Vagina (tissue), 2 donors: ENCODE data around the gene STRN4. TPM values are rescaled to one million over a fixed set of nuclear protein-coding genes. Genes with fewer than 3 reads are reported as not detected.
"Not testable (repeated sequence)": the region's sequence is repeated elsewhere in the genome, so short reads cannot be mapped to it uniquely, and the experiment has no call there.

ENCODE experiments used
- DNase-seq, 2 donors: peaks; one replicate each; pipeline ENCODE4 v3.0.0-alpha.2; 2017; ENCODE audit errors: extremely low spot score in 2 of 2
- H3K27ac ChIP-seq: fragments of 200-600 bp; sonication (generic); one replicate; pipeline ENCODE4 v1.5.1; 2019
- H3K27me3 ChIP-seq: fragments of 200-600 bp; sonication (generic); one replicate; pipeline ENCODE4 v1.5.1; 2019
- H3K36me3 ChIP-seq, 2 donors: fragments of 200-600 bp; sonication (generic); one replicate each; pipeline ENCODE4 v1.5.1; 2017 to 2019
- H3K4me1 ChIP-seq: fragments of 200-600 bp; sonication (generic); one replicate; pipeline ENCODE4 v1.5.1; 2019
- H3K4me3 ChIP-seq, 2 donors: fragments of 200-600 bp; sonication (generic); 1 replicate in 1 of 2; 2 replicates in 1 of 2; pipeline ENCODE4 v1.5.1; 2016 to 2019
- H3K9me3 ChIP-seq: fragments of 200-600 bp; sonication (generic); one replicate; pipeline ENCODE4 v1.5.1; 2019
- POLR2A ChIP-seq, 2 donors: fragments of 450-650 bp; IDR thresholded peaks; one replicate each; pipeline ENCODE4 v1.6.1; 2017; ENCODE audit warnings: antibody characterized with exemption in 2 of 2, mild to moderate bottlenecking in 2 of 2, moderate library complexity in 2 of 2
- POLR2AphosphoS5 ChIP-seq, 2 donors: sonication (generic); formaldehyde crosslinking; IDR thresholded peaks; one replicate each; pipeline ENCODE4 v1.9.0; 2017; ENCODE audit warnings: antibody characterized with exemption in 2 of 2, mild to moderate bottlenecking in 2 of 2, low read depth in 1 of 2; ENCODE audit not compliant: insufficient read depth in 1 of 2
- intact Hi-C: fragments of 100-400 bp; cut with DNase I; formaldehyde crosslinking; loops from one replicate; pipeline ENCODE4 v1.15.1; 2023
- total RNA-seq: library from RNA; depleted of rRNA; stranded (reverse); fragments of >200 nt; gene quantifications from one replicate; pipeline ENCODE4 v1.2.3, GENCODE V29; 2016
- TF ChIP-seq, protein P1 (sequence below), 3 experiments: fragments of 450-650 bp in 2 of 3; fragments of 200-600 bp in 1 of 3; sonication (generic) in 1 of 3; IDR thresholded peaks; one replicate each; pipeline ENCODE4 v1.5.1; 2017 to 2019; ENCODE audit warnings: antibody characterized with exemption in 3 of 3, mild to moderate bottlenecking in 2 of 3, moderate library complexity in 2 of 3

The STRN4 gene
- total RNA-seq, 1 donor from 2014 or later, result 85.0 TPM

DNA sequence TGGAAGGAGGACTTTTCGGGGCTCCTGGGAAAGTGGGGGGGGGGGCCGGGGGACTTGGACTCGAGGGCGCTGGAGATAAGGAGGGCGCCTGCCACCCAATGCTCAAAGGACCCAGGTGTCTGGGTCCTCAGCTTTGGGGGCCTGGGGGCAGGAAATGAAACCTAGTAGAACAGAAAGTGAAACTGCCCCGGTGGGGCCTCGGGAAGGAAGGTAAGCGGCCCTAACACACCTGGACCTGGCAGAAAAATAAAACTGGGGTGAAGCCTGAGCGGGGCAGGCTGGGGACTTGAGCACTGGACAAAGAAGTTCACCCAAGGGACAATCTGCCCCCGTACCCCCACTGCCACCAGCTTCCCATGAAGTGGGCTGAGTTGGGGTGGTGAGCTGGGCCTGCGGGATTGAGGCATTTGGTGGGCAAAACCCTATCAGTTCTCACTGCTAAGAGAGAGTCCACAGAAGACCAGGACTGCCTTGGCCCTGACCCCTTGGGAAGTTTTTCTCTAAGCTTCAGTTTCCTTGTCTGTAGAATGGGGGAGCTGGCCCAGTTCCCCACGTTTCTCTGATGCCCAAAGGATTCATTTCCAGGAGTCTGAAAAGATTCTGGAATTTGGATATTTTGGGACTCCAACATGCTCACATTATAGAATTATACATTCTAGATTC, 31.7 kb downstream of the STRN4 start:
- H3K27ac ChIP-seq, result peak overlapping the region; percentile 96
- intact Hi-C loops, result no loop called here
- no peaks in the 10 kb centered on the region for H3K27me3 ChIP-seq
- peak overlapping the region; percentile 80 to 92 for H3K4me3 ChIP-seq
- H3K9me3 ChIP-seq, result no peaks in the 10 kb centered on the region
- peaks cover 34% of the 10 kb centered on the region for H3K4me1 ChIP-seq
- no peak for DNase-seq
- TF ChIP-seq POLR2A (IDR thresholded peaks at IDR 0.05) (no peak), POLR2AphosphoS5 (IDR thresholded peaks at IDR 0.05; ENCODE audit: insufficient read depth in 1 of 2, low read depth in 1 of 2) (peak in 1 of 2 donors; percentile 1)
- TF ChIP-seq, protein P1, sequence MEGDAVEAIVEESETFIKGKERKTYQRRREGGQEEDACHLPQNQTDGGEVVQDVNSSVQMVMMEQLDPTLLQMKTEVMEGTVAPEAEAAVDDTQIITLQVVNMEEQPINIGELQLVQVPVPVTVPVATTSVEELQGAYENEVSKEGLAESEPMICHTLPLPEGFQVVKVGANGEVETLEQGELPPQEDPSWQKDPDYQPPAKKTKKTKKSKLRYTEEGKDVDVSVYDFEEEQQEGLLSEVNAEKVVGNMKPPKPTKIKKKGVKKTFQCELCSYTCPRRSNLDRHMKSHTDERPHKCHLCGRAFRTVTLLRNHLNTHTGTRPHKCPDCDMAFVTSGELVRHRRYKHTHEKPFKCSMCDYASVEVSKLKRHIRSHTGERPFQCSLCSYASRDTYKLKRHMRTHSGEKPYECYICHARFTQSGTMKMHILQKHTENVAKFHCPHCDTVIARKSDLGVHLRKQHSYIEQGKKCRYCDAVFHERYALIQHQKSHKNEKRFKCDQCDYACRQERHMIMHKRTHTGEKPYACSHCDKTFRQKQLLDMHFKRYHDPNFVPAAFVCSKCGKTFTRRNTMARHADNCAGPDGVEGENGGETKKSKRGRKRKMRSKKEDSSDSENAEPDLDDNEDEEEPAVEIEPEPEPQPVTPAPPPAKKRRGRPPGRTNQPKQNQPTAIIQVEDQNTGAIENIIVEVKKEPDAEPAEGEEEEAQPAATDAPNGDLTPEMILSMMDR (IDR thresholded peaks at IDR 0.05), result no peak
- peaks cover 0 to 7% of the 10 kb centered on the region in 2 donors for H3K36me3 ChIP-seq

DNA sequence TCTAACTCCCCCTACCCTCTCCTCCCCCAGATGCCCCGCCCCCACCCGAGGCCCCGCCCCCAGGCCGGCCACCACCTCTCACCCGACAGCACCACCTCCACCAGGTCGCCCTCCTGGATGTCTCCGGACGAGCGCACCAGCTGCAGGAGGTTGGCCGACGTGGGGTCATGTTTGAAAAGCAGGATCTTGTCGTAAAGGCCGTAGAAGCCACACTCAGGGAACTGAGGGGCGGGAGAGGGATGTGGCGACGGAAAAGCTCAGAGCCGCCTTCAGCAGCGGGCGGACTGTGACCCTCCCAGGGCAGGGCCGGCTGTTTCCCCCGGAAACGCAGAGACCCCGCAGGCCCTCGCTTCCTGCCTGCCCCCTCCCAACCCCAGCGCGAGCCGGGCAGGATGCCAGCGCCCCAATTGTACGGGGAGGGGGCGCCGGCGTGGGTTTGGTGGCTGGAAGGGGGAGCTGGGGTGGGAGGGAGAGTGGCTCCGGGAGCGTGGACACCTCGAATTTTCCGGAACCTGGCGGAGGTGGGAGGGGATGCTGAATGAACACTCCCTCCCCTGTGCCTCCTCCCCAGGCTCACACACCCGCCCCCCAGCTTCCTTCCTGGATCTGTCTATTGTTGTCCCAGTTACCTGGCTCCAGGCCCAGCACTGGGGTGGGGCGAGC, 32.3 kb downstream of the STRN4 start:
- Histone ChIP-seq H3K4me1 (peaks cover 34% of the 10 kb centered on the region), H3K27me3 (no peaks in the 10 kb centered on the region), H3K36me3 (peaks cover 0 to 14% of the 10 kb centered on the region in 2 donors), H3K27ac (peak overlapping the region; percentile 96), H3K4me3 (peak overlapping the region; percentile 80 to 92), H3K9me3 (no peaks in the 10 kb centered on the region)
- peak in 1 of 2 donors; percentile 94 for DNase-seq
- peak; percentile 61 to 77 for TF ChIP-seq POLR2AphosphoS5 (IDR thresholded peaks at IDR 0.05; ENCODE audit: insufficient read depth in 1 of 2, low read depth in 1 of 2)
- no peak for TF ChIP-seq POLR2A (IDR thresholded peaks at IDR 0.05)
- TF ChIP-seq, protein P1 (IDR thresholded peaks at IDR 0.05), result no peak
- intact Hi-C loops, result no loop called here

DNA sequence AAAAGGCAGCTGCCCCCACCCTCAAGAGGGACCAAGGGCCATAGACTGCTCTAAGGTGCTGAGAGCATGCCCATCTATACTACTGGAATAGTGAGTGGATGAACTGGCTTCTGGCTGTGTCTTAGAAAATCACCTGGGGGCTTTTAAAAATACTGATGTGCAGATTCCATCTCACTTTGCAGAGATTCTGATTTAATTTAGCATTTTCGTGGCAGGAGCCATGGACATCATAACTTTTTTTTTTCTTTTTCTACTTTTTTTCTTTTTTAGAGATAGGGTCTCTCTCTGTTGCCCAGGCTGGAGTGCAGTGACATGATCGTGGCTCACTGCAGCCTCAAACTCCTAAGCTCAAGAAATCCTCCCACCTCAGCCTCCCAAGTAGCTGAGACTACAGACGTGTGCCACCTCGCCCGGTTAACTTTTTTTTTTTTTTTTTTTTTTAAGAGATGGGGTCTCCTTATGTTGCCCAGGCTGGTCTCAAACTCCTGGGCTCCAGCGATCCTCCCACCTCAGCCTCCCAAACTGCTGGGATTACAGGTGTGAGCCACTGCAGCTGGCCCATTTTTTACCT, 33.4 kb downstream of the STRN4 start:
- H3K4me3 ChIP-seq, H3K27ac ChIP-seq: not testable (repeated sequence)

DNA sequence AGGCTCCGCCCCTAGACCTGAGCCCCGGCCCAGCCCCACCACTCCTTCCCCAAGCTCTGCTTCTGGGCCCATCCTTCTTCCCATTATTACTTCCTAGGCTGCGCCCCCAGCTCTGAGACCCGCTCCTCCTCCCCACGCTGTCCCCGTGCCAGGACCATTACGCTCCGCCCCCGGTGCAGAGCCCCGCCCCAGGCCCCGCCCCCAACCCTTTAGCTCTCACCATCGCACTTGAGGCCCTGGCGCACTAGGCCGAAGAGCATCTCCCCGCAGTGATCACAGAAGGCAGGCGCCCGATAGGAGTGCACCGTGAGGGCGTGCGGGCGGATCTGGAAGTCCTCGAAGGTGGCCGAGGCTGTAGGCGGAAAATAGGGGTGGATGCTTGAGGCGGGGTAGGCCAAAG, 35.6 kb downstream of the STRN4 start:
- peaks cover 0 to 19% of the 10 kb centered on the region in 2 donors for H3K36me3 ChIP-seq
- TF ChIP-seq POLR2AphosphoS5 (IDR thresholded peaks at IDR 0.05; ENCODE audit: insufficient read depth in 1 of 2, low read depth in 1 of 2) (no peak), POLR2A (IDR thresholded peaks at IDR 0.05) (no peak)
- TF ChIP-seq, protein P1 (IDR thresholded peaks at IDR 0.05), result no peak
- intact Hi-C loops, result no loop called here

More for the DNA sequence above, 33.4 kb downstream of the STRN4 start:
- H3K9me3 ChIP-seq, DNase-seq, intact Hi-C loops, H3K27me3 ChIP-seq: not testable (repeated sequence)
- Histone ChIP-seq H3K36me3 (peaks cover 0 to 19% of the 10 kb centered on the region in 2 donors), H3K4me1 (peaks cover 24% of the 10 kb centered on the region)

DNA sequence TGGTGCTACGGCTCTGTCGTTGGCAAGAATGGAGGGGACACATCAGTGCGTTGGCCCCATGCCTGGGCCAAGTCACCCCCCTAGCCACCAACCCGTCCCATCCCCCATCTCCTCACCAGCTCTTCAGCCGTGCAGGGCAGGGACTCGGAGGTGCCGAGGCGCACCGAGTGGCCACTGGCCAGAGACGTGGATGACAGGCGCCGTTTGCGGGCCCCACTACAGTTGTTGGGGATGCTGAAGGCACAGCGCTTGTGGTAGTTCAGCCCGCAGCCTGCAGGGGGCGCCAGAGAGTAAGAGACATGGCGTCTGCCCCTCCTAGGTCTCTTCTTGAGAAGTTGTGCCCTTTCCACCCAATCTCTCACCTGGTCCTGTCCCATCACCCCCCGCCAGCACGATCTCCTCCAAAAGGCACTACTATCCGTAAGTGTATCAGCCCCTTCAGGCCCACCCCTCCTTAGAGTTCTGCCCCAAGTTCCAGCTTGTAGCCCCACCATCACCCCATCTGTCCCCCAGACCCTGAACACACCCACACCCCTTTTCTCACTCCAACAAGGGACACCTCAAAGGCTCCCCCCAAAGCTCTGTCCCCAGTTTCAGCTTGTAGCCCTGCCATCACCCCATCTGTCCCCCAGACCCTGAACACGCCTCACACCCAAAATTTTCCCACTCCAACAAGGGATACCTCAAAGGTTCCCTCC, 41.7 kb downstream of the STRN4 start:
- Histone ChIP-seq H3K9me3 (no peaks in the 10 kb centered on the region), H3K27ac (no peak overlapping the region), H3K4me1 (no peaks in the 10 kb centered on the region), H3K27me3 (no peaks in the 10 kb centered on the region), H3K36me3 (peaks cover 0 to 57% of the 10 kb centered on the region in 2 donors), H3K4me3 (no peak overlapping the region)
- no peak for TF ChIP-seq POLR2A (IDR thresholded peaks at IDR 0.05)
- TF ChIP-seq, protein P1 (IDR thresholded peaks at IDR 0.05), result peak; percentile 76 to 95 (median 86)
- no peak for TF ChIP-seq POLR2AphosphoS5 (IDR thresholded peaks at IDR 0.05; ENCODE audit: insufficient read depth in 1 of 2, low read depth in 1 of 2)
- DNase-seq, result no peak
- intact Hi-C loops, result no loop called here

More for the DNA sequence above, 35.6 kb downstream of the STRN4 start:
- Histone ChIP-seq H3K9me3 (no peaks in the 10 kb centered on the region), H3K27me3 (no peaks in the 10 kb centered on the region), H3K27ac (no peak overlapping the region), H3K4me1 (peaks cover 12% of the 10 kb centered on the region), H3K4me3 (no peak overlapping the region)
- no peak for DNase-seq
